H1 (cell line): ENCODE data around the gene SUGP2.

Experiments used
- CHD1 ChIP-seq: IDR thresholded peaks from 2 replicates; pipeline ENCODE4 v1.6.1; 2012; ENCODE audit warnings: low read depth, low read length, improper control_type of control experiment
- CREB1 ChIP-seq: IDR thresholded peaks from 2 replicates; pipeline ENCODE4 v1.6.1; 2012; ENCODE audit warnings: inconsistent platforms
- EGR1 ChIP-seq: IDR thresholded peaks from 2 replicates; pipeline ENCODE4 v1.6.1; 2011; ENCODE audit warnings: low read depth, low read length, borderline replicate concordance
- POLR2A ChIP-seq, 2 experiments: IDR thresholded peaks; 1 replicate in 1 of 2; 2 replicates in 1 of 2; pipeline ENCODE4 v1.6.1; 2011; ENCODE audit warnings: low read depth in 2 of 2, low read length in 2 of 2, mild to moderate bottlenecking in 2 of 2; ENCODE audit errors: control extremely low read depth in 1 of 2
- RNF2 ChIP-seq: fragments of 200-900, 300-1000 bp; sonication (generic); IDR thresholded peaks from 2 replicates; pipeline ENCODE4 v1.7.1; 2016; ENCODE audit warnings: borderline replicate concordance, low read depth, mild to moderate bottlenecking, antibody characterized with exemption, low read length; ENCODE audit not compliant: poor library complexity, severe bottlenecking; ENCODE audit errors: missing control alignments
- SIX5 ChIP-seq: IDR thresholded peaks from 2 replicates; pipeline ENCODE4 v1.6.1; 2011; ENCODE audit warnings: mild to moderate bottlenecking, low read depth, low read length
- SP1 ChIP-seq: IDR thresholded peaks from 2 replicates; pipeline ENCODE4 v1.6.1; 2011; ENCODE audit warnings: low read depth, low read length
- TF ChIP-seq, protein P1 (sequence below), 3 experiments: IDR thresholded peaks; 1 replicate in 2 of 3; 2 replicates in 1 of 3; pipeline versions ENCODE4 v1.5.1 to v1.6.1; 2011; ENCODE audit warnings: low read length in 3 of 3, mild to moderate bottlenecking in 3 of 3, inconsistent platforms in 2 of 3, low read depth in 1 of 3, moderate library complexity in 1 of 3; ENCODE audit not compliant: insufficient read depth in 1 of 3; ENCODE audit errors: control extremely low read depth in 1 of 3
- TF ChIP-seq, protein P2 (sequence below): IDR thresholded peaks from 2 replicates; pipeline ENCODE4 v1.6.1; 2011; ENCODE audit warnings: low read length, improper control_type of control experiment

GRCh38 chr19:18943465-18943864 is 89.9 kb downstream of the SUGP2 start:
- TF ChIP-seq, protein P1, sequence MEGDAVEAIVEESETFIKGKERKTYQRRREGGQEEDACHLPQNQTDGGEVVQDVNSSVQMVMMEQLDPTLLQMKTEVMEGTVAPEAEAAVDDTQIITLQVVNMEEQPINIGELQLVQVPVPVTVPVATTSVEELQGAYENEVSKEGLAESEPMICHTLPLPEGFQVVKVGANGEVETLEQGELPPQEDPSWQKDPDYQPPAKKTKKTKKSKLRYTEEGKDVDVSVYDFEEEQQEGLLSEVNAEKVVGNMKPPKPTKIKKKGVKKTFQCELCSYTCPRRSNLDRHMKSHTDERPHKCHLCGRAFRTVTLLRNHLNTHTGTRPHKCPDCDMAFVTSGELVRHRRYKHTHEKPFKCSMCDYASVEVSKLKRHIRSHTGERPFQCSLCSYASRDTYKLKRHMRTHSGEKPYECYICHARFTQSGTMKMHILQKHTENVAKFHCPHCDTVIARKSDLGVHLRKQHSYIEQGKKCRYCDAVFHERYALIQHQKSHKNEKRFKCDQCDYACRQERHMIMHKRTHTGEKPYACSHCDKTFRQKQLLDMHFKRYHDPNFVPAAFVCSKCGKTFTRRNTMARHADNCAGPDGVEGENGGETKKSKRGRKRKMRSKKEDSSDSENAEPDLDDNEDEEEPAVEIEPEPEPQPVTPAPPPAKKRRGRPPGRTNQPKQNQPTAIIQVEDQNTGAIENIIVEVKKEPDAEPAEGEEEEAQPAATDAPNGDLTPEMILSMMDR (IDR thresholded peaks at IDR 0.05; ENCODE audit: control extremely low read depth in 1 of 3, insufficient read depth in 1 of 3, low read depth in 1 of 3, low read length in 3 of 3) = no peak
- TF ChIP-seq SIX5 (no peak), CHD1 (no peak), EGR1 (no peak), RNF2 (no peak), CREB1 (no peak), POLR2A (IDR thresholded peaks at IDR 0.05; ENCODE audit: control extremely low read depth in 1 of 2, low read depth in 2 of 2, low read length in 2 of 2) (no peak), SP1 (no peak)
- TF ChIP-seq, protein P2, sequence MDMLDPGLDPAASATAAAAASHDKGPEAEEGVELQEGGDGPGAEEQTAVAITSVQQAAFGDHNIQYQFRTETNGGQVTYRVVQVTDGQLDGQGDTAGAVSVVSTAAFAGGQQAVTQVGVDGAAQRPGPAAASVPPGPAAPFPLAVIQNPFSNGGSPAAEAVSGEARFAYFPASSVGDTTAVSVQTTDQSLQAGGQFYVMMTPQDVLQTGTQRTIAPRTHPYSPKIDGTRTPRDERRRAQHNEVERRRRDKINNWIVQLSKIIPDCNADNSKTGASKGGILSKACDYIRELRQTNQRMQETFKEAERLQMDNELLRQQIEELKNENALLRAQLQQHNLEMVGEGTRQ = no peak
